Hematopoietic multipotent progenitor cell treated with erythropoietin and hydrocortisone succinate and interleukin-3 and kit ligand, for 6 days (in vitro differentiated cells): ENCODE results near the gene TTC23.

Experiments used
- DNase-seq: peaks from one replicate; pipeline ENCODE4 v3.0.0-alpha.2; 2015

TTC23 gene

GRCh38 chr15:99163271-99164062, 85.9 kb downstream of the TTC23 start:
- DNase-seq = no peak

DNA sequence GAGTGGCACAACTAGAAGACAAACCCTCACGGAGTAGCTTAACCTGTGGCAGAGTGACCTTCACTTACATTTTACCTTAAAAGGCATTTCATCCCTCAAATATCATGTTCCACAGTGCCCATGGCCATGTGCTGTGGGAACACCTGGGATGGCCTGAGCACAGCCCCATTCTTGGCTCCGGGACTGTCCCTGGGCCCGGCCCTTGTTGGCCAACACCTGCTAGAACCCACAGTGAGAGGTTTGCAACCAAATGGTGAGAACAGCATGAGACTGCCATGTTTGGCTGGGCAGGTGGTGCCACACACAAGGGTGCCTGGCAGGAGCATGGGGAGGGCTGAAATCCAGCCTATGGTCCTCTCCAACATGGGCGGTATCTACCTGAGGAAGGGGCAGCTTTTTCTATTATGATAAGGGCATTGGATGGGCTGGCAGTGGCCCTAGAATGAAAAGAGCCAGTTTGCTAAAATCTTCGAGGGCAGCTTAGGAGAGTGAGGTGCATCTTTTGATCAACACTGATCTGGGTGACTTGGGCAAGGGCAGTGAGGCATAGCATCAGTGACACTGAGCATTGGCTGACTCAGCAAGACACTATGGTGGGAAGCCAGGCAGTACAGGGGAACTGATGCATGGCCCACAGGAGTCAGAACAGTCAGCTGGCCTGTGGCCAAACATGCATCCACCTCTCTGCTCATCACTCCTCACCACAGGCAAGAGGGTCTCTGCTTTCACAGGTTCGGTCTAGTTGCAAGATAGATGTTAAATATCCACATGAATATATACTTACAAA, 90.6 kb downstream of the TTC23 start:
- DNase-seq = no peak

GRCh38 chr15:99157456-99157855, 91.9 kb downstream of the TTC23 start:
- no peak for DNase-seq

- peak; percentile 64 for DNase-seq
These were observed 93.4 kb downstream of the TTC23 start for GRCh38 chr15:99155961-99156443.

DNA sequence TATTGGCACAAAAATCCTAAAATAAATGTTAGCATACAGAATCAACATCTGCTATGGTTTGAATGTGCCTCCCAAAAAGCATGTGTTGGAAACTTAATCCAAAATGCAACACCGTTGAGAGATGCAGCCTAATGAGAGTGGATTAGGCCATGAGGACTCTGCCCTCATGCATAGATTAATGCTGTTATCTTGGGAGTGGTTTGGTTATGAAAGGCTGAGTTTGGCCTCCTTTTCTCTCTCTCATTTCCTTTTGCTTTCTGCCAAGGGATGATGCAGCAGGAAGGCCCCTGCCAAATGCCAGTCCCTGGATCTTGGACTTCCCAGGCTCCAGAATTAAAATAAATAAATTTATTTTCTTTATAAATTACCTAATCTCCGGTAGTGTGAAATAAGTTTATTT, 95.1 kb downstream of the TTC23 start:
- peak; percentile 18 for DNase-seq

DNA sequence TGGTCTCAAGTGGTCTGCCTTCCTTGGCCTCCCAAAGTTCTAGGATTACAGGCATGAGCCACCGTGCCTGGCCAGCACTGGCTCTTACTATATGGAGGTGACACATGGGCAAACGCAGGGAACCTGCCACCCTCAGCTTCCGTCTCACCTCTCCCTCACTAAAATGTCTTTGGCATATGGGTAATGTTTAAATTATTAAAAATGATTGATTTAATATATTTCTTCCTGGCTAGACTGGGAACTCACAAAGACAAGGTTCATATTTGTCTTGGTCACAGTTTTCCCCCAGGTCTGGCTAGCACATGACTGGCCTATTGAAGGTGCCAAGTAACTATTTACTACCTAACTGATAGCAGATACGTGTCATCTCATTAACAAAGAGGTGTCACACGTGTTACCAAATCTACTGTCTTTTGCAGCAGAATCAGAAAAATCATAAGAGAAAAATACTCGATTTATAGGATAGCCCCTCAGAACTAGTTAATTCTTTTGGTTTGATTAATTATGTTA, 96.3 kb downstream of the TTC23 start:
- no peak for DNase-seq

DNA sequence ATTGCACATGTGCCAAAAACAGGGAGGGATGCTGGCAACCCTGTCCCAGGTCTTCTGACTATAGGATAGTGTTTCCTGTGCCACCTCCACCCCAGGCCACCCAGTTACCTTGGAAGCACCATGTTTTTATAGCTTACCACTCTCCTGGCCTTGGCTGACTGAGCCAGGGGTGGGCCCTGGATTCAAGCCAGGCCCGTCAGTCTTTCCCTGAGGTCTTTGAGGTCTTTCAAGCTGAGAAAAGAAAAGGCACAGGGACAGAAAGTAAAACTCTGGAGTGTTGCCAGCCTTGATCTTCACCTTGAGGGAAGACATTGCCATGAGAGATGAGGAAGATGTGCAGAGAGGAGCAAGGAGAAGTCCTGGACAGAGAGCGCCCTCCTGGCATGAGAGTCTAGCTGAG, 98.2 kb downstream of the TTC23 start:
- DNase-seq = no peak

DNA sequence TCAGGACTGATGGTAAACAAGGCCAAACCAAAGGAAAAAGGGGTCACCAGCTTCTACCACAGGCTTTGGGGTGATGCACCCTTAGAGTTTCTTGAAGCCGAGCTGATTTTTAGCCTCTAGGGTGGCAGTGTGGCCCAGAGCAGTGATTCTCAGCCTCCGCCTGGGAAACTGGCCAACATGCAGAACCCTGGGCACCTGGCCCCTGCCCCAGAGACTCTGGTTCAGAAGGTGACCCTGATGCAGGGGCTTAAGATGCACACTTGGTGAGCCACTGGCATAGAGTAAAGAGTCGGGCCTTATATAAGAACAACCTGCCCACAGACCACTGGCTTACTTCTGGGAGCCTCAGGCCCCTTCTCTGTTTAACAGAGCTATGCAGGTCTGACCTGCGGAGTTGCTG, 100.0 kb downstream of the TTC23 start:
- DNase-seq = no peak

GRCh38 chr15:99148851-99149276, 100.5 kb downstream of the TTC23 start:
- no peak for DNase-seq

GRCh38 chr15:99146661-99147060, 102.7 kb downstream of the TTC23 start:
- DNase-seq = no peak

- DNase-seq = no peak
These were observed 103.6 kb downstream of the TTC23 start for GRCh38 chr15:99145778-99146177.

- no peak for DNase-seq
These were observed 104.4 kb downstream of the TTC23 start for GRCh38 chr15:99145005-99145404.

DNA sequence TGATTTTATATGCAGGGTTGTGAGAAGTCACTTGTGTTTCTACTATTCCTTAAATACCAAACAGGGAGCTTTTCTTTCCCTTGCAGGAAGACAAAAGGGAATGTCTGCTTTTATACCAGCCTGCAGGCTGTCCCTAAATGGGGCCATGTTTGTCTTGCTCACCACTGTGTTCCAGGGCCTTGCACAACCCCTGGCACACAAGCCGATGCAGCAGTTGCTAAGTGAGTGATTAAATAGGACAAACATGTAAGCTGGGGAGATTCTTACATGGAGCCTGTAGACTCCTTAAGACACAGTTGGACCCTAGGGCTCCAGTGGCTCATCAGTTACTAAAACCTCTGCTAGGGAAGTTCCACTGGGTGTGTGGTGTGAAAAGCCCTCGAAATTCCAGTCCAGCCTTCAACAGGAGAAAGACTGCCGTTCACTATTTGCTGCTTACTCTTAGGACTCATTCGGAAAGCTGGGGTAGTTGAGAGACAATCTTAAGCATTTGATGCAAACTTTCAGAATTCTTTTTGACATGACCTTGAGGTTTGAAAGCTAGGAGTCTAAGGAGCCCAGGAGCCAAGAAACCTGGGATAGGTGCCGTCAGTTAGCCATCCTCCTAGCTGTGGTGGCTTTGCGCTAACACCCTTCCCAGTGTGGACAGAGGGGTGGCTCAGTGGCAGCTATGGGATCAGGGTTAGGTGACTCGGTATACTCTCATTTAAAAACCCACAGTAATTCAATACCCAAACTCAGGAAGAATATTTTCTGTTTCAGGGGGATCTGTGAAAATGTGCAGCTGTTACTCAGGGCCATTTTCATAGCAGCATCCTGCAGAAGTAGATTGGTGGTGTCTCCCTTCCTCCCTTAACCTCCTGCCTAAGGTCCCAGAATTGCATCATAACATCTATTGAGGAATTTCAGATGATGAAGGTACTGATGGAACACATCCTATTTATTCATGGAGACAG, 105.4 kb downstream of the TTC23 start:
- no peak for DNase-seq

DNA sequence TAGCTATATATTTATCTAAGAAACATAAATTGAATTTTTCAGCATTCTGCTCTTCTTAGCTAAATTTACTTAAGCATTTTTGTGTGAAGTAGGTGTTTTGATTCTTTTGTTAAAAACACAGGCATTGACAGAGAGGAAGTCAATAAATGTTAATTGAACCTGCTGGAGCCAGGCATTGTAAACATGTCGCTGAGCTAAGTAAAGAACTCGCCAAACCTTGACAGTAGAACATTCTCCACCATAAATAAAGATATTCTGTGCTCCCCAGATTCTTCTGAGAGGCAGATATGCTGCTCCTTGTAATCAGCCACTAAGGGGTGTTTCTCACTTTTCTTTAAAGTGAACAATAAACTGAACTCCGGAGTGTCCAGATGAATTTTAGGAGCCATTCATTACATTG, 106.1 kb downstream of the TTC23 start:
- no peak for DNase-seq

DNA sequence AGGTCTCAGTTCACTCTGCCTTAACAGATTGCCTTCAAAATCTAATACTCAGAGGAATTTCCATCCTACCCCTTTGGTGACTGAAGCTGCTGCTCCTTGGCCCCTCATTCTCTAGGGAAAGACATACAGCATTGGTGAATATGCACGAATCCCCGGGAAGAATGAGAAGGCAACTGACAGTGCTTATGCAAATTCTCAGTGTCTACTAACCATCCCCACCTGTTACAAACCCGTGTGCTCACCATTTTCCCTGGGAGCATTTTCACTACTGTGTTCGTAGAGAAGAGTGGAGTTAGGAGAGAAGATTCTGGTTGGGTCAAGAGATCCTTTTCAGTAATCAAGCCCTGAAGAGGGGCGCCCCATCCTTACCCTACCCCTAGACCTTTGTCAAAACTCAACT, 106.8 kb downstream of the TTC23 start:
- DNase-seq = no peak

DNA sequence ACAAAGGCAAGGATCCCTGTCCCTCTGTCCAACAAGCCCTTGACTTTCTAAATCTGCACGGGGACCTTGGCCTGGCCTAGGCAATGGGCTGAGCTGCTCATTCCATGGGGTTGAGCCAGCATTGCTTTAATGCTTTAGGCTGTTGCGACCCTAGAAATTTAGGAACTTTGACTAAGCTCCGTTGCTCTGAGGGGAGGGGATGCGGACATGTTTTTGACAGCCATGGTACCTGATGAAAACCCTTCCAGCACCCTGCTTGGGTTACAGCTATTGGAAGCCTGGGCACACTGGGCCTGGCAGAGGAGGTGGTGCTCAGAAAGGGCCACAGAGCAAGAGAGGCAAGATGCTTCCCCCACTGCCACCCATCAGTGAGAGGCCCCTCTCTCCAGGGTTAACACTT, 107.4 kb downstream of the TTC23 start:
- no peak for DNase-seq

DNA sequence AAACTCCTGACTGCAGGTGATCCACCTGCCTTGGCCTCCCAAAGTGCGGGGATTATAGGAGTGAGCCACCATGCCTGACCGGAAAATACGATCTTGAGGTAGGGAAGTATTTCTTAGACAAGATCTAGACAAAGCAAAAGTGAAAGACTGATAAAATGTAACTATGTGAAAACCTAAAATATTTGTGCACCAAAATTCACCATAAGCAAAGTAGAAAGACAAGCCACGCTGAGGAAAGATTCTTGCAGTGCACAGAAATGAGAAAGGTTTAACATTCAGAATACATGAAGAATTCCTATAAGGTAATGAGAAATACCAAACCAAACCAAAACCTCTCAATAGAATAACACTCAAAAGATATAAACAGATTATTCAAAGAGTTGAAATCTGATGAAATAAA, 108.8 kb downstream of the TTC23 start:
- no peak for DNase-seq

GRCh38 chr15:99139276-99139675, 110.1 kb downstream of the TTC23 start:
- DNase-seq = no peak

DNA sequence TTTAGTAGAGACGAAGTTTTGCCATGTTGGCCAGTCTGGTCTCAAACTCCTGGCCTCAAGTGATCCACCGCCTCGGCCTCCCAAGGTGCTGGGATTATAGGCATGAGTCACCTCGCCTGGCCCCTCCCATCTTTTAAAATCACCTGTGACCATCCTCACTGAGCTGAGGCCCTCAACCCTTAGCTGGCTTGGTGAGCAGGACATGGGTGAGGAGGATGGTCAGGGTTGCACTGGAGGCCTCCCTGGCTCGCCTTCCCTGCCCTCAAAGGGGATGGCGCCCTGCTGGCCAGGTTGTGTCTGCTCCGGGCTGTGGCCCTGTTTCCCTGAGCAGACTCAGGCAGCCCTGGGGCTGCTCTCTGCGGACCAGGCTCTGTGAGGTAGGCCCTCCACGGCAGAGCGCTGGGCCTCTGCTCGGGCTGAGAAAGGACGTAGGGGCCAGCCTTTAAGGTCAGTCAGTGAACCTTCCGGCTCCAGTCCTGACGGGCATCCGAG, 110.8 kb downstream of the TTC23 start:
- DNase-seq = no peak

DNA sequence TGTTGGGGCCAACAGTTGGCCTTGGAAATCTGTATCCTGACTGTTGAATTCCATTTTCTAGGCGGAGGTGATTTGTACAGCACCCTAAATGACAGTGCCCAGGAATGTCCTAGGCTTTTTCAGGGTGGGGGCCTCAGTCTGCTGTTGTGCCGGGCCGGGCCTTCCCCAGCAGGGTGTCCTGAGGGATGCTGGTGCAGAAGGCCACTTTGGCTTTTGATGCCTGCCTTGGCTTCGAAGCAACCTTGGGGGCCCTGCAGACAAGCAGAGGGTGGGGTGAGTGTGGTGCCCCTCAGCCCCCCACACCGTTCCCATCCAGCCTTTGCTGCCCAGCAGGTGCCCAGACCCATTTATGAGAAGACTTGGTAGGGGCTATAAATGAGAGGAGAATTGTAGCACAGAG, 111.5 kb downstream of the TTC23 start:
- no peak for DNase-seq

GRCh38 chr15:99137111-99137546, 112.3 kb downstream of the TTC23 start:
- no peak for DNase-seq

DNA sequence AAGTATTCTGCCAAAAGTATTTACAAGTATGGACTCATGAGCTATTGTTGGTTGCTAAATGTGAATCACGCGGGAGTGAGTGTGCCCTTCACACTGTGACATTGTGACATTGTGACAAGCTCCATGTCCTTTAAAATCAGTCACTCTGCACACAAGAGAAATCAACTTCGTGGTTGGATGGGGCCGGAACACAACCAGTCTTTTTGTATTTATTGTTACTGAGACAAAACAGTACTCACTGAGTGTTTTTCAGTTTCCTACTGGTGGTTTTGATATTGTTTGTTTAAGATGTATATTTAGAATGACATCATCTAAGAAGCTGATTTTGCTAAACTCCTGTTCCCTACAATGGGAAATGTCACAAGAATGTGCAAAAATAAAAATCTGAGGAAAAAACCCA, 114.2 kb downstream of the TTC23 start:
- DNase-seq = no peak
